SK-N-SH (cell line): Measurements from ENCODE around the gene IL22RA1.

Experiments used
- ELF1 ChIP-seq: IDR thresholded peaks from 2 replicates; pipeline ENCODE4 v1.4.0; 2012
- EP300 ChIP-seq, 2 experiments: IDR thresholded peaks; 2 replicates each; pipeline versions ENCODE4 v1.4.0 to v1.6.1; 2012; ENCODE audit warnings: borderline replicate concordance in 1 of 2, low read depth in 1 of 2, low read length in 1 of 2
- EZH2phosphoT487 ChIP-seq: fragments of 200-600 bp; sonication (generic); IDR thresholded peaks from 2 replicates; pipeline ENCODE4 v1.6.1; 2017; ENCODE audit warnings: low read depth, mixed run types, mild to moderate bottlenecking, antibody characterized with exemption, moderate library complexity, borderline replicate concordance
- FOXJ3 ChIP-seq: sonication (generic); formaldehyde crosslinking; IDR thresholded peaks from 2 replicates; pipeline ENCODE4 v1.5.1; 2020; ENCODE audit warnings: mild to moderate bottlenecking, missing genetic modification reagents
- JUND ChIP-seq: IDR thresholded peaks from 2 replicates; pipeline ENCODE4 v1.4.0; 2012
- MXI1 ChIP-seq: IDR thresholded peaks from 2 replicates; pipeline ENCODE4 v1.6.1; 2012; ENCODE audit warnings: mild to moderate bottlenecking, low read depth, low read length, improper control_type of control experiment
- NRF1 ChIP-seq: IDR thresholded peaks from 2 replicates; pipeline ENCODE4 v1.6.1; 2012; ENCODE audit warnings: low read depth, mild to moderate bottlenecking, low read length
- POLR2AphosphoS5 ChIP-seq: IDR thresholded peaks from 2 replicates; pipeline ENCODE4 v1.6.1; 2012; ENCODE audit warnings: low read depth, low read length
- RCOR1 ChIP-seq: fragments of 150-350 bp; IDR thresholded peaks from 2 replicates; pipeline ENCODE4 v1.6.1; 2017; ENCODE audit warnings: antibody characterized with exemption, low read length
- REST ChIP-seq: IDR thresholded peaks from 2 replicates; pipeline ENCODE4 v1.6.1; 2012; ENCODE audit warnings: mild to moderate bottlenecking, low read depth, low read length, moderate library complexity
- TAF1 ChIP-seq: IDR thresholded peaks from 2 replicates; pipeline ENCODE4 v1.6.1; 2012; ENCODE audit warnings: low read depth, mild to moderate bottlenecking, low read length, moderate library complexity, borderline replicate concordance
- YY1 ChIP-seq: IDR thresholded peaks from 2 replicates; pipeline ENCODE4 v1.4.0; 2012; ENCODE audit warnings: low read depth, mild to moderate bottlenecking
- TF ChIP-seq, protein P1 (sequence below): fragments of 200-600 bp; sonication (generic); IDR thresholded peaks from 2 replicates; pipeline ENCODE4 v1.6.1; 2017; ENCODE audit warnings: antibody characterized with exemption, mild to moderate bottlenecking, moderate library complexity

- TF ChIP-seq, protein P1, sequence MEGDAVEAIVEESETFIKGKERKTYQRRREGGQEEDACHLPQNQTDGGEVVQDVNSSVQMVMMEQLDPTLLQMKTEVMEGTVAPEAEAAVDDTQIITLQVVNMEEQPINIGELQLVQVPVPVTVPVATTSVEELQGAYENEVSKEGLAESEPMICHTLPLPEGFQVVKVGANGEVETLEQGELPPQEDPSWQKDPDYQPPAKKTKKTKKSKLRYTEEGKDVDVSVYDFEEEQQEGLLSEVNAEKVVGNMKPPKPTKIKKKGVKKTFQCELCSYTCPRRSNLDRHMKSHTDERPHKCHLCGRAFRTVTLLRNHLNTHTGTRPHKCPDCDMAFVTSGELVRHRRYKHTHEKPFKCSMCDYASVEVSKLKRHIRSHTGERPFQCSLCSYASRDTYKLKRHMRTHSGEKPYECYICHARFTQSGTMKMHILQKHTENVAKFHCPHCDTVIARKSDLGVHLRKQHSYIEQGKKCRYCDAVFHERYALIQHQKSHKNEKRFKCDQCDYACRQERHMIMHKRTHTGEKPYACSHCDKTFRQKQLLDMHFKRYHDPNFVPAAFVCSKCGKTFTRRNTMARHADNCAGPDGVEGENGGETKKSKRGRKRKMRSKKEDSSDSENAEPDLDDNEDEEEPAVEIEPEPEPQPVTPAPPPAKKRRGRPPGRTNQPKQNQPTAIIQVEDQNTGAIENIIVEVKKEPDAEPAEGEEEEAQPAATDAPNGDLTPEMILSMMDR = no peak
- TF ChIP-seq POLR2AphosphoS5 = no peak
- TF ChIP-seq FOXJ3 = no peak
- no peak for TF ChIP-seq EZH2phosphoT487
- TF ChIP-seq MXI1 = no peak
- no peak for TF ChIP-seq YY1
- no peak for TF ChIP-seq EP300 (IDR thresholded peaks at IDR 0.05; ENCODE audit: borderline replicate concordance in 1 of 2, low read depth in 1 of 2, low read length in 1 of 2)
- TF ChIP-seq NRF1 = no peak
- no peak for TF ChIP-seq REST
- TF ChIP-seq ELF1 = no peak
- no peak for TF ChIP-seq TAF1
- TF ChIP-seq RCOR1 = no peak
- TF ChIP-seq JUND = no peak
These were observed 16.4 kb upstream of the IL22RA1 start for GRCh38 chr1:24159366-24159765.
